ENCODE results near the gene NFIX. TPM values are rescaled to one million over a fixed set of nuclear protein-coding genes. Genes with fewer than 3 reads are reported as not detected.
A peak's percentile ranks its signal among the peaks of the same experiment; 100 is the strongest.

Gene NFIX
- total RNA-seq, 4 donors from 2014 or later: 56.0 to 154 (median 79.4) TPM

- Histone ChIP-seq H3K27ac (replicated peaks in 1 of 4) (peak overlapping the region; percentile 88 to 98 (median 97)), H3K4me1 (peaks cover 77 to 100% (median 99%) of the 10 kb centered on the region in 4 donors)
- intact Hi-C loops (cut with DNase I): no loop called here
Observed at GRCh38 chr19:13003081-13003480, 7.8 kb downstream of the NFIX start.

GRCh38 chr19:13004273-13004672 is 9.0 kb downstream of the NFIX start:
- H3K9me3 ChIP-seq: no peaks in the 10 kb centered on the region
- H3K27me3 ChIP-seq: no peaks in the 10 kb centered on the region
- no peak for DNase-seq (ENCODE audit: extremely low spot score)
- no peak for TF ChIP-seq EP300 (IDR thresholded peaks at IDR 0.05)
- no peak for TF ChIP-seq POLR2AphosphoS5 (IDR thresholded peaks at IDR 0.05)
- no peak for TF ChIP-seq CTCF (IDR thresholded peaks at IDR 0.05)
- TF ChIP-seq POLR2A (IDR thresholded peaks at IDR 0.05; ENCODE audit: low read depth): no peak
- peak overlapping the region; percentile 88 to 98 (median 97) for H3K27ac ChIP-seq (replicated peaks in 1 of 4)
- peaks cover 89 to 100% (median 99%) of the 10 kb centered on the region in 4 donors for H3K4me1 ChIP-seq
- no peak overlapping the region for H3K4me3 ChIP-seq
- intact Hi-C loops (cut with DNase I): no loop called here
- peaks cover 0 to 8% (median 5%) of the 10 kb centered on the region in 4 donors for H3K36me3 ChIP-seq
- 86% methylated on average over 7 of the region's 7 CpGs for WGBS

More at GRCh38 chr19:13003081-13003480, 7.8 kb downstream of the NFIX start:
- Histone ChIP-seq H3K36me3 (peaks cover 0 to 14% (median 10%) of the 10 kb centered on the region in 4 donors), H3K4me3 (peak overlapping the region; percentile 46 to 61 (median 58)), H3K27me3 (no peaks in the 10 kb centered on the region), H3K9me3 (no peaks in the 10 kb centered on the region)
- no peak for TF ChIP-seq POLR2AphosphoS5 (IDR thresholded peaks at IDR 0.05)
- TF ChIP-seq CTCF (IDR thresholded peaks at IDR 0.05): no peak
- no peak for TF ChIP-seq EP300 (IDR thresholded peaks at IDR 0.05)
- no peak for TF ChIP-seq POLR2A (IDR thresholded peaks at IDR 0.05; ENCODE audit: low read depth)
- WGBS: 55% methylated on average over 15 of the region's 15 CpGs
- DNase-seq (ENCODE audit: extremely low spot score): no peak

GRCh38 chr19:13005253-13005652 is 10.0 kb downstream of the NFIX start:
- H3K36me3 ChIP-seq: peaks cover 0 to 4% (median 0%) of the 10 kb centered on the region in 4 donors
- H3K4me1 ChIP-seq: peaks cover 93 to 100% (median 99%) of the 10 kb centered on the region in 4 donors
- TF ChIP-seq EP300 (IDR thresholded peaks at IDR 0.05): no peak
- TF ChIP-seq CTCF (IDR thresholded peaks at IDR 0.05): no peak
- TF ChIP-seq POLR2A (IDR thresholded peaks at IDR 0.05; ENCODE audit: low read depth): no peak
- TF ChIP-seq POLR2AphosphoS5 (IDR thresholded peaks at IDR 0.05): no peak
- no peak overlapping the region for H3K4me3 ChIP-seq
- peak overlapping the region; percentile 88 to 98 (median 97) for H3K27ac ChIP-seq (replicated peaks in 1 of 4)
- intact Hi-C loops (cut with DNase I): no loop called here
- DNase-seq (ENCODE audit: extremely low spot score): no peak
- H3K9me3 ChIP-seq: no peaks in the 10 kb centered on the region
- H3K27me3 ChIP-seq: no peaks in the 10 kb centered on the region
- 68% methylated on average over 4 of the region's 4 CpGs for WGBS

GRCh38 chr19:13005861-13006370 is 10.6 kb downstream of the NFIX start:
- Histone ChIP-seq H3K27ac (replicated peaks in 1 of 4) (peak overlapping the region; percentile 88 to 98 (median 97)), H3K9me3 (no peaks in the 10 kb centered on the region), H3K27me3 (no peaks in the 10 kb centered on the region), H3K36me3 (peaks cover 0 to 4% (median 0%) of the 10 kb centered on the region in 4 donors), H3K4me3 (peak overlapping the region in 1 of 4 donors; percentile 20), H3K4me1 (peaks cover 91 to 100% (median 99%) of the 10 kb centered on the region in 4 donors)
- TF ChIP-seq POLR2A (IDR thresholded peaks at IDR 0.05; ENCODE audit: low read depth) (no peak), EP300 (IDR thresholded peaks at IDR 0.05) (no peak), CTCF (IDR thresholded peaks at IDR 0.05) (no peak), POLR2AphosphoS5 (IDR thresholded peaks at IDR 0.05) (no peak)
- intact Hi-C loops (cut with DNase I): no loop called here
- DNase-seq (ENCODE audit: extremely low spot score): no peak
- WGBS: 44% methylated on average over 9 of the region's 12 CpGs
